ENCODE results near the gene PPP1R7.
A peak's percentile ranks its signal among the peaks of the same experiment; 100 is the strongest.

PPP1R7 gene

DNA sequence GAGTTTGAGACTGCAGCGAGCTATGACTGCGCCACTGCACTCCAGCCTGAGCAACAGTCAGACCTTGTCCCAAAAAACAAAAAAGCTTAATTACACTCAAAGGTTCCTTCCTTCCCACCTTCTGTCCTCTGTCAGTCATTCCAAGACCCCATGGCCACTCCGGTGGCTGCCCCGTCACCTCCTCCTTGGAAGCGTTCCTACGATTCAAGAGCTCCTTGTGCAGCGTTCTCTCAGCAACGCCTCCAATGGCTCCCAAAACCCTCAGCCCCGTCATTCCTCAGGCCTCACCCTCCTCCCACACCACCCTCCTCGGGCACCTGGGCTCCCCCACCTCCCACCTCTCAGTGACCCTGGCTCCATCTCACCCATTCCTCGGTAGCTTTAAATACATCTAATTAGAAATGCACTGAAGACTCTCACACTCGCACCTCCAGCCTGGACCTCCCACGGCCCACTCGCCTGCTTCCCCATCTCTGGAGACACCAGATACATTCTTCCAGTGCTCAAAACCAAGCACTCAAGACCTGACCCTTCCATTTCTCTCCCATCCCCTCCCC, 9.0 kb upstream of the PPP1R7 start:
- DNase-seq = no peak

DNA sequence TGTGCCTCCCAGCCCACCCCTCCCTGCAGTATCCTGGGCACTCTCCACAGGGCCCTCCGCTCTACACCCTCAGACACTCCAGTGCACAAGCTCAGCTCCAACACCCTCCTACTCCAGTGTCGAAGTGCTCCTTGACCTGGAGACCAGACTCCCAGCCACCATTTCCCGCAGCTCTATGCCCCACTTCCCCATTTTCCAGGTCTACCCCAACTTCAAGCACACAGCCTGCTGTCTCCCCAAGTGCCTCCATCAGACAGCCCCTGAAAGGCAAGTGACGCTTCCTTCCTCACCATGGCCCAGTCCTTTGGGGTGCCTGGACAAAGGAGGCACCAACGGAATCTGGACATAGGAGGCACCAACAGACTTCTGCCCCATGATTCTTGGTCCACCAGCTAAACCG, 8.2 kb upstream of the PPP1R7 start:
- no peak for DNase-seq

DNA sequence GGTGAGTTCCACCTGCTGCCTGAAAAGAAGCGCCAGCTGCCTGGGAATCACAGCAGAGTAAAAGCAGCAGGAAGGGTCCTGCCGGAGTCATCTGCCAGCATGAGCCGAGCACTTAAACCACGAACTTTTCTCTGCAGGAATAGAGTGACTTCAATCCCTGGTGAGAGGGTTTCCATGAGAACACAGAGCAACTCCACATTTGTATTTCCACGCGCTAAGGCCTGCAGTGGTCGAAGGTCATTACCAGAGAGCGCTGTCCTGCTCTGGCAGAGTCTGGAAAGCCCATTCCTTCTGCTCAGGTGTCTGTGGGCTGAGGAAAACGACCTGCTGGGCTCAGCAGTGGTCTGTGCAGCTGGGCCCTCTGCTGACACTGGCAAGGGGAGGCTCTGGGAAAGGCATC, 7.7 kb upstream of the PPP1R7 start:
- no peak for DNase-seq

DNA sequence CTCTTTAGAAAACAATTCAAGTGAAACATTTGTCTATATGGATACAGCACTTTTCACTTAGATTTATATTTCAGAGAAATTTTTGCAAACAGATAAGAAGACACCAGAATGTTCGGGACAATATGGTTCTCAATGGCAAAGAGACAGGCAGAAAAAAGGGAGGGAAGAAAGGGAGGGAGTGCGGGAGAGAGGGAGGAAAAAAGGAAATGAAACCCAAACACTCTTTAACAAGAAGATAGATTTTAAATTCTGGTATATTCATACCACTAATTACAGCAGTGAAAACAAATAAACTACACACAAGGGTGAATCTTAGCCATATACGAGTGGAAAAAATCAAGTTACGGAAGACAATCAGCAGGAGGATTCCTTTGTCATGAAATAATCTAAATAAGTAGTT, 4.0 kb upstream of the PPP1R7 start:
- DNase-seq = no peak

DNA sequence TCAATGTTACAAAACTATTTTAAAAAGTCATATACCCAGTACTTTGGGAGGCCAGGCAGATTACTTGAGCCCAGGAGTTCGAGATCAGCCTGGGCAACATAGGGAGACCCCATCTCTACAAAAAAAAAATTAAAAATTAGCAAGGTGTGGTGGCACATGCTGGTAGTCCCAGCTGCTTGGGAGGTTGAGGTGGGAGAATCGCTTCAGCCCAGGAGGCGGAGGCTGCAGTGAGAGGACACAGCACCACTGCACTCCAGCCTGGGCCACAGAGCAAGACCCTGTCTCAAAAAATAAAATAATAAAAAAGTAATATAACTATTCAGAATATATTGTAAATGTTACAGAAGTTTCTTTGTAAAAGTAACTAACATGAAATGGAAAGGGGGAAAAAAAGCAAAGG, 2.9 kb upstream of the PPP1R7 start:
- no peak for DNase-seq

DNA sequence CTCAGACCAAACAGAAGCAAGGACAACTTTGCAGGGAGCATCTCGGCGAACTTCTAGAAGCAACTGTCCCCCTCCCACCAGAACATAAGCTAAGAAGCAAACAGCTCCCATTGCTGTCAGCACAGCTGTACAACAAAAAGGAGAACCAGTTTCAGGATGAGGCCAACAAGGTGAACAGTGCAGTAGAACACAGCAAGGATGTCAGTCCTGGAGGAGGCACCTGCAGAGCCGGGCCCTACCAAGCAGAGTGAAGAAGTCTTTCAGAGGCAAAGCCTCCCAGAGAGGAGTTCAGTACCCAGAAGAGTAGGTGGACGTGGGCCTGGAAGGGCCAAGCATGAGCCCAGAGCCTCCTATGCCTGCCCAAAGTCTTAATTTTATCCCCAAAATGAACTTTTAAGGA, 2.0 kb upstream of the PPP1R7 start:
- DNase-seq = no peak

DNA sequence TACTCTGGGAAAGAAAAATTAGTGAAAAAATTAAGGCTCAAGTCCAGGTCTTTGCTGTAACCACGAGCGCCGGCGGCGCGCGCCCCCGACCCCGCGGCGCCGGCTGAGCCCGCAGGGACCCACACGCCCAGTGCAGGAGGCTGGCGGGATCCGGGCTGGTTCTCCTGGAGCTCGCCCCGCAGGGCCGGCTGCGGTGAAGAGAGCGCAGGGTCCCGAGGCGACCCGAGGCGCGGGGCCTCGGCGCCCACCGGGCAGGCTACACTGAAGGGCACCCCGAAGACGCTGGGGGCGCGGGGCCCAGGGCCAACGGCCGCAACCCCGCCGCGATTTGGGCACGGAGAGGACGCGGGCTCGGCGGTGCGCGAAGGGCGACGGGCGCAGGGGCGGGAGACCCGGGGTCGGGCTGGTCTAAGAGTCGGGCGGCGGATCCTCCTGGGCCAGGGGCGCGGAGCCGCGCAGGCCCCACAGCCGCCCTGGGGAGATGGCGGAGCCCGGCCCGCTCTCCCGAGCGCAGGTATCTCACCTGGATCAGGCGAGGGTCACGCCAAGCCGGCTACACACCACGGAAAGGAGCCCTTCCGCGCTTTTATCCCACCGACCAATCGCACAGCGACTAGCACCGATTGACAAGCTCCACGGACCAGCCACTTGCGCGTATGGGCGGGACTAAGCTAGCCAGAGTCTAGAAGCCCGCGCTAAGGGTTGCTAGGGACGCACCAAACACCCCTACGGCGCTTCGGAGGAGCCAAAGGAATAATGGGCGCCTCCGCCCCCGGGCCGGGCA, 1.2 kb upstream of the PPP1R7 start, which contains the start of gene PASK:
TSS of gene PASK (minus strand) at position 582 of the 784 bp plus-strand sequence. CDS start 6,440 bp downstream, outside the sequence.
- peak; percentile 93 for DNase-seq

DNA sequence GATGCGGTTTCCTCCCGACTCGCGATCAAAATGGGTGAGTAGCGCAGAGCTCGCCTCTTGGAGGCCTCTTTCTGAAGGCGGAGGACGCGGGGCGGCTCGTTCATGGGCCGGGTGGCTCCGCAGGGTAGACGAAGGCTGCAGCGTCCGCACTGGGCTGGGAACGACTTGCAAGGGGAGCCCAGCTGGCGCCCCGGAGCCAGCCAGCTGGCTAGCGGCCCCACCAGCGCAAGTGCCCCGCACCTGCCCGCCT, 667 bp upstream of the PPP1R7 start:
- no peak for DNase-seq

DNA sequence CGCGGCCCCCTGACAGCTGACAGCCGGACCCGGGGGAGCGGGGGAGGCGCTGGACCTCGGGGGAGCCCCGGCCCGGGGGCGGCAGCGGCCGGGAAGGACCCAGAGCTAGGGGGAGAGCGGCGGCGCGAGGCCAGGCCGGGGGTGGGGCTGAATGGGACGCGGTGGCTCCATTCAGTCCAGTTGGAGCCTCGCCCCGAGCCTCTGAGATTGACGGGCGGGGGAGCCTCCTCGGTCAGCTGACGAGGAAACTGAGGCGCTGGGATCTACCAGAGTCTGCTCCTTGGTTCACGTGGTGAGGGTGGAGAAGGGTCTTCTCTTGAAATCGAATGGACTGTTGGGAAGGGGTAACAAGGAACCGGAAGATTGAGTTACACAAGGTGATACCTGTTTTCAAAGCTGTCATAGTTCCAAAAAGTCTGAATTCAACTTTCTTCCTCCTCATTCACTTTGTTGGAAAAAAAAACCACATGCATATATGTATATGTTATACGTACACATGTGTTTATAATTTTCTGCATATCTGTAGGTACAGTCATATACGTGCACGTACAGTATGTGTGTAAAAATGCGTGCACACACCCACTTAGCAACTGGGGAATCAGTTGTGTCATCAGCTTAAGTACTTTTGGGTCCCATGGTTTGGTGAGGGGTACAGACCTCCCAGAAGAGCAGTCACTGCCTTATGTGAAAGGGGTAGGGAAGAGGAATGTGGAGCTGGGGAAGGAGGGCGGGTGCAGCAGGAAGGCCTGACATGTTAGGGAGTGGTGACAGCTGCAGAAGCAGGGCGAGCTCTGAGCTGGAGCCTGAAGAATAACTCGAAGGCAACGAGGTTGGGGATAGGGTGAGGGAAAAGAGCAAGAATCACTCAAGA, 628 bp downstream of the PPP1R7 start:
- DNase-seq = no peak

DNA sequence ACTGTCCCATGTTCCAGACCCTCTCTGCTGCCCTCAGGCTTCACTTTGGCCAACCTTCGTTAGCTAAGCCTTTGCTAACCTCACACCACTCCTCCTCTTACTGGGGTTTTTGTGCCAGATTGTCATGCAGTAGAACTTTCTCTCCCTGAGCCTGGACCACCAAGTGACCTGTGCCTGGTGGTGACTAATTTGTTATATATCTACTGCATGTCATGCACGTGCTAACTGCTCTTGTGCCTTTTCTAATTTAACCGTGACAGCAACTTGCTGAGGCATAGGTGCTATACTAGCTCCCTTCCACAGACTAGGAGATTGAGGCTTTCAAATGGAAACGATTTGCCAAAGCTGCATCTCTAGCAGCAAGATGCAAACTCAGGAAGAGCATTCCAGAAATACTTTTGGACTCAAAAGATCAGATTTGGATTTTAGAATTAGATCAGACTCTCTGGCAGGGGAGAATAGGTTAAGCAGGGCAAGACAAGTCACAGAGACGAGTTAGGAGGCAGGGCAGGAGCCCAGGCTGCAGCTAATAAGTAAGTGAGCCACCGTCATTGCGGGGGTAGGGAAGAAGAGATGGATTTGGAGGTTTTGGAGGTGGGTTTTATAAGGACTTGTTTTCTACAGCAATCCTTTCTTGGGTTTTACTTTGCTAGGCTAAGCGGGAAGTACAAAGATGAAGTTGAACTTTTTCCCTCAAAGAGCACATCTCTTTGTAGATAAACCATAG, 1.8 kb downstream of the PPP1R7 start:
- no peak for DNase-seq

DNA sequence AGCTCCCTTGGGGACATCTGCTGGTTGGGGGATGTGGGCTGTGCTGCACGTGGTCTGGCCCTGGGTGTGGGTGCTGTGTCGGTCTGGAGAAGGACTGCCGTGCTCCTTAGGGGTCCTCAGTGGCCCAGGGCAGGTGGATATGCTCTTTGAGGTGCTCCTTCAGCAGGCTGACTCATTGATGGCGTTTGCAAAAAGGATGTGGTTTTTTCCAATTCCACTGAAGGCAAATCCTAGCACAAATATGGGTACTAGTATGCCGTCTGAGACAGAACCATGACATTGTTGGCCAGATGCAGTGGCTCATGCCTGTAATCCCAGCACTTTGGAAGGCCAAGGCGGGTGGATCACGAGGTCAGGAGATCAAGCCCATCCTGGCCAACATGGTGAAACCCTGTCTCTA, 3.3 kb downstream of the PPP1R7 start:
- DNase-seq = no peak

DNA sequence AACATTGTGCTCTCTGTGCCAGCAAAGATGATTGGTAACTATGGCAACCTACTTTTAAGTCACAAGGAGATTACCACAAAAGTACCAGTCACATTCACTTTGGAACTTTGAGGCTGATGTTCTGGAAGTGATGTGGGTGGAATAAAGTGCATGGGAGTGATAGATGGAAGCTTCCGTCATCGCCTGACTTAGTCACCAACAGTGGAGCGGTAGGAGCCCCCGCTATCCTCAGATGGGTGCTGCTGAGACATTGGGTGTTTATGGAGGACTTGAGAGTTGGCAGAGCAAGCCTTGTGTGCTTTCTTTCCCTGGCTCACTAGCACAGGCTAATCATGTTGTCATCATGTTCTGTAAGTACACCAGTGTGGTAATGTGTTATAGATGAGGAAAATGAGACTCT, 4.6 kb downstream of the PPP1R7 start:
- DNase-seq = no peak

DNA sequence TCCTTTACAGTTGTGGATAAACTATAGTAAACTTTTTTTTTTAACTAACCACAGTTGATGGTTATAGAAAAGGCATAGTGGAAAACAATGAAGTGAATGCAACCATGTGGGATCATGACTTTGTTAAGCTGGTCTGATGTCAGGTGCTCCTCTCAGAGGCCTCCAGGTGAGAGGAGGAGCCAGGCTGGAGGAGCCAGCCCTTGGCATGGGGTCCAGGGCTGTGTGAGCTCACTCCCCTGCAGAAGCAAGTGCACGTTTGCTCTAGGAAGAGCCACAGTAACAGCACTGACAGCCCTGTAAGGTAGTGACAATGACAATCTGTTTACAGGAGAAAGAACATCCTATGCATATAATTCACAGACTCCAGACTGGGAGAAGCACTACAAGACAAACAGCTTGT, 5.7 kb downstream of the PPP1R7 start:
- no peak for DNase-seq

DNA sequence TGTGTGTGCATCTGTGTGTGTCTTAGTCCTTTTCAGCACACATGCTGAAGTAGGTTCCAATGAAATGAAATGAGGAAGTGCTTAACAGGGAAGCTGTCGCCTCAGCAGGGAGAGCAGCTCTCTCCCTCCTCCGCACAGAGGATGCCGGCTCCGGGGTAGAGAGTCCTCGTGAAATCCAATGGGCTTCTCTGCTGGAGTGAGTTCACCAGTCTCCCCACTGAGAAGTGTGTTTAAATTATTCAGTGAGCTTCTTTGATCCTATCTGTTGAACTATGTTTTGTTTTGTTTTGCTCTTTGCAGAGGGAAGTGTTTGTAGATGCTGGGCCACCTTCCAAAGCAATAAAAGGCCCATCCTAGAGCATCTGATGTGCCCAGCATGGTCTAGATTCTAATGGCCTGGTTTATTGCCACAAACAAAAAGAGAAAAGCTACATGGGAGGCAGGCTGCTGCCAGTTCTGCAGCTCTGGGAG, 6.7 kb downstream of the PPP1R7 start:
- no peak for DNase-seq

DNA sequence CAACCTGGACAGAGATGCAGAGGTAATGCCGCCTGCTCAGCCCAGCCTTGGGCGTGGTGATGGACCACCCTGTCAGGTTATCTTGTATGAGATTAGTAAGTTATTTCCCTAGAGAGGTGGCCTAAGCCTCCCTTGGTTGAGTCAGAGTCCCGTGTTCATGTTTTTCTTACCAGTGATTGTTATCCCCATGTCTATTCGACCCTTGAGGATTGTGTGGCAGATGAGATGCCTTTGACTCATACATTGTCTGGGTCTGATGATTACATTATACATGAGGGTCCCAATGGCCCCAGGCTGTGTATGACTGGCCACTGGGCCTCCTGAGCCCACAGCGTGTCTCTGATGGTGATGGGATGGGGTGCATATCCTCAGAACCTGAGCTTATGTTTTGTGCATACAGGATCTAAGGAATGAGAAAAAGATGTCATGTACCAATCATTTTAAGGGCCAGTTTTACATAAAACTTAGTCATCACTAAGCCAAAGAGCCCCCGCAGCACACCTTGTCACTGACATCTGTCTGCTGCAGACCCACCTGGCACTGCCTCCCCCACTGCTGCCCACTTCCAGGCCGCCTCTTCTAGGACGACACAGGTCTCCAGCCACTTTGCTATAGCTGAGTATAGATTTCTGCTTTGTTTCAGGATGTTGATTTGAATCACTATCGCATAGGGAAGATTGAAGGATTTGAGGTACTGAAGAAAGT, 7.7 kb downstream of the PPP1R7 start:
- DNase-seq = no peak

DNA sequence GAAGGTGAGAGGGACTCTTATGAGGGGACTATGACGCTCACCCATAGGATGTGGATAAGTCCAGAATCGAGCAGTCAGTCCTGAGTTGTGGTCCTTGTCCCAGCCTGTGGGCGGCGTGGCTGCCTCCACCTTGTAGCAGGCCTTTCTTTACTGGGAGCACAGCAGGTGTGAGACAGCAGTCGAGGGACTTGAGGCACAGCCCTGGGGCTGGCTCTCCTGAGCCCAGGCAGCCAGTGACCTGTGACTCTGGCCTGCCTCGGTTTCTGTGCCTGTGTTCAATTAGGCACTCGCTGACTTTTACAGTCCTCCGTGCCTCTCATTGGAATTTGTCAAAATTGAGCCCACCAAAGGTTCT, 8.3 kb downstream of the PPP1R7 start:
- DNase-seq = no peak

DNA sequence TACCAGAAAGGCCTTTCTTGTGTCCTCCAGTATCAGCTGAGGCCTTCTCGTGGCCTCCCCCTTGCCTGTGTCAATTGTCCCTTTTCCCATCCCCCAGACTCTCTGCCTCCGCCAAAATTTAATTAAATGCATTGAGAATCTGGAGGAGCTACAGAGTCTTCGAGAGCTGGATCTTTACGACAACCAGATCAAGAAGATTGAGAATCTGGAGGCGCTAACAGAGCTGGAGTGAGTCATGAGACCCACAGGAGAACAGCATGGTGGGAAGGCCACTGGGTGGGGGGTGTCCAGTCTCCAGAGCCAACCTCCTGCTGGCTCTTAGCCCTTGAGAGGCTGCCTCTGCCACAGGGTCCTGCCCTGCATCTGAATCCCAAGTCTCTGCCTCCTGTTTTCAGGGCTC, 8.8 kb downstream of the PPP1R7 start:
- DNase-seq = no peak

DNA sequence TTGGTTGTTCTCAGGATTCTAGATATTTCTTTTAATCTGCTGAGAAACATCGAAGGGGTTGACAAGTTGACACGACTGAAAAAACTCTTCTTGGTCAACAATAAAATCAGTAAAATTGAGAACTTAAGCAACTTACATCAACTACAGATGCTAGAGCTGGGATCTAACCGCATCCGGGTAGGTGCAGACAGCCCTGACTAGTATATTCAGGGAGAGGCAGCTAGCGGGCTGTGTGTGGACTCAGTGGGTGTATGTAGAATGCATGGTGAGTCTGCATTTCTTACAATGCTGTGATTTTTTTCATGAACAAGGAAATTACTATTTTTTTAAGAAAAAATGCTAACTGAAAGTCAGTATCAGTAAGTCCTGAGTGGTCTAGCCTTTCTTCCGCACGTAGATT, 10.1 kb downstream of the PPP1R7 start:
- no peak for DNase-seq

DNA sequence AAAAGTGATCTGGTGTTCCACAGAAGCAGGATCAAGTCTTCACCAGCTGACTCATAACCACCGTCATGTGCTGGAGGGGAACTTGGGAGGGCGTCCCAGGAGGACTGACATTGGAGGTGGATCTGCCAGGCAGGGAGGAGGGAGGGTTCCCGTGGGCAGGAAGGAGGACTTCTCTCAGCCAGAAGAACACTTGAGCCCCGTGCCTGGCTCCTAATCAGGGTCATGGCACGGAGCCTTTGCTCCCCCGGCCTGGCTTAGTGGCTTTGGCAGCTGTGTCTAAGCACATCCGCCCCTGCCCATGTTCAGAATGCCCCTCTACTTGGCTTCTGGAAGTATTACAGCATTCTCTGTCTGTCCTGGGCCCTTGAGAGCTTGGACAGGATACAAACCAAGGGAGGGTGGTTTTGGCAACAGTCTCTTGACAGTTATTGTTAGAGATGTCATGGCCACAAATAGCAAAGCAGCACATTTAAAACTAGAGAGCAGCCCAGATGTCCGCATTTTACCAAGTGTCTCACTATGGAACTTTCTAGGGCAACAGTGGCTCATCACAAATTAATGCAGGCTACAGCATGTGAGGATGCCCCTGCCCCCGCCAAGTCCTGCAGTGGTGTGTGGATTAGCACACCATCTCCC, 11.5 kb downstream of the PPP1R7 start:
- no peak for DNase-seq

DNA sequence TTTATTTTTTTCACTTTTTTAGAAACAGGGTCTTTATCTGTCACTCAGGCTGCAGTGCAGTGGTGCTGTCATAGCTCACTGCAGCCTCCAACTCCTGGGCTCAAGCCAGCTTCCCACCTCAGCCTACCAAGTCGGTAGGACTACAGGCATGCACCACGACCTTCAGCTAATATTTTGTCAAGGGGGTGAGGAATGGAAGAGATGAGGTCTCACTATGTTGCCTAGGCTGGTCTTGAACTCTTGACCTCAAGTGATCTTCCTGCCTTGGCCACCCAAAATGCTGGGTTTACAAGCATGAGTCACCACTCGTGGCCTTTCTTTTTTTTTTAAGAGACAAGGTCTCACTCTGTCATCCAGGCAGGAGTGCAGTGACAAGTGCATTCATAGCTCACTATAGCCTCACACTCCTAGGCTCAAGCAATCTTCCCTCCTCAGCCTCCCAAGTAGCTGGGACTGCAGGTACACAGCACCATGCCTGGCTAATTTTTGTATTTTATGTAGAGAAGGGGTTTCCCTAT, 13.4 kb downstream of the PPP1R7 start:
- no peak for DNase-seq

DNA sequence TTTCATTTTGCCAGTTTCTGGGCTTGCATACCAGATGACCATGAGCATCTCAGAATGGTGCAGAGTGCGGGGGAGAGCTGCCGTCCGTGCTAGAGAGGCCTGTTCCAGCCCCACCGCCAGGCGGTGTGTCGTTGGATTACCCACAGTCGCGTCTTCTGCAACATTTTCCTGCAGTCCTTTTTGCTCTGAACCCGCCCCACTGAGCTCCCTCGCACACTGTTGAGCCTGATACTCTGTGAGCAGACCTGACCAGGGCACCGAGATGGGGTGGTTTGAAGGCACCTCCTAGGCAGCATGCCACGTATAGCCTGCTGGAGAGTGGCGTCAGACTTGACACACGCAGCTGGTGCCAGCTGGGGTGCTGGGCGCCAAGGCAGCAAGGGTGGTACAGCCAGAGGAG, 18.1 kb downstream of the PPP1R7 start:
- no peak for DNase-seq

DNA sequence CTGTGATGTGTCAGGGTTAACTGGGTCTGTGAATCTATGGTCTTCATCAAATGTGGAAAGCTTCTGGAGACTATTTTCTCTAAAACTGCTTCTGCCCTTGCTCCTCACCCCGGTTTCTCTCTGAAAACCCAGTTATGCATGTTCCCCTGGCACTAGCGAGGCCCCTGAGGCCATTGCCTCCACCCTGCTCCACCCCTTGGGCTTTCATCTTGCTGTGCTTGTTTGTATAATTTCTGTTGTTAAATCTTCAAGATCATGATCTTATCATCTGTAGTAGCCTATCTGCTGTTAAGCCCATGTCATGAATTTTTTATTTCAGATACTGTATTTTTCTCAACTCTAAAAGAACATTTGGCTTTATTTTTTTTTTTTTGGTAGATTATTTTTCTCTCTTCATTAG, 23.3 kb downstream of the PPP1R7 start:
- no peak for DNase-seq
